ENCODE measurements around the gene RASL12.

The RASL12 gene

GRCh38 chr15:65068403-65068788 is 605 bp upstream of the RASL12 start:
- Histone ChIP-seq H3K4me3 (ENCODE audit: low read length) (no peak overlapping the region), H3K9me3 (replicated peaks; ENCODE audit: low read length) (no peaks in the 10 kb centered on the region), H3K9ac (ENCODE audit: low read depth, low read length) (no peak overlapping the region), H3K4me1 (ENCODE audit: control insufficient read depth, insufficient read depth, low read length) (peaks cover 17% of the 10 kb centered on the region), H3K27me3 (ENCODE audit: control insufficient read depth, insufficient read depth, low read length) (peaks cover 49% of the 10 kb centered on the region), H3K36me3 (ENCODE audit: insufficient read depth, low read length) (no peaks in the 10 kb centered on the region), H3K4me2 (ENCODE audit: low read length) (no peak overlapping the region)

DNA sequence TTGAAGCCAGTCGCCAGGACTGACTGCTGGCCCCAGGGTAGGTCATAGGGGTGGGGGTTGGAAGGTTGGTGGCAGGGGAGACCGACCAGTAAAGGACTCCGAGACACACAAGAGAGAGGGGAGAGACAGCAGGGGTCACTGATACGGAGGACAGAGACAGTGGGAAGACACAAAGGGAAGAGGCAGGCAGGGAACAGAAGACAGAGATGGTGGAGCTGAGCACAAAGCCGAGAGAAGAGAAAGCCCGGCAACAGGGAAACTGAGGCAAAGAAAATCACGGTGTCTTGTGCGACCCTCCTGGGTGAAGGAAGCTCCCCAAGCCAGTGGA is 510 bp downstream of the RASL12 start:
- Histone ChIP-seq H3K4me2 (ENCODE audit: low read length) (peak overlapping the region; percentile 36), H3K4me1 (ENCODE audit: control insufficient read depth, insufficient read depth, low read length) (peaks cover 17% of the 10 kb centered on the region), H3K27me3 (ENCODE audit: control insufficient read depth, insufficient read depth, low read length) (peaks cover 59% of the 10 kb centered on the region), H3K36me3 (ENCODE audit: insufficient read depth, low read length) (no peaks in the 10 kb centered on the region), H3K4me3 (ENCODE audit: low read length) (no peak overlapping the region), H3K9ac (ENCODE audit: low read depth, low read length) (no peak overlapping the region), H3K9me3 (replicated peaks; ENCODE audit: low read length) (no peaks in the 10 kb centered on the region)

- H3K36me3 ChIP-seq (ENCODE audit: insufficient read depth, low read length), result no peaks in the 10 kb centered on the region
- H3K4me2 ChIP-seq (ENCODE audit: low read length), result no peak overlapping the region
- H3K4me1 ChIP-seq (ENCODE audit: control insufficient read depth, insufficient read depth, low read length), result peaks cover 17% of the 10 kb centered on the region
- H3K9me3 ChIP-seq (replicated peaks; ENCODE audit: low read length), result no peaks in the 10 kb centered on the region
- no peak overlapping the region for H3K9ac ChIP-seq (ENCODE audit: low read depth, low read length)
- no peak overlapping the region for H3K4me3 ChIP-seq (ENCODE audit: low read length)
- H3K27me3 ChIP-seq (ENCODE audit: control insufficient read depth, insufficient read depth, low read length), result peaks cover 60% of the 10 kb centered on the region
These were observed 1.0 kb downstream of the RASL12 start for GRCh38 chr15:65066635-65067316.

GRCh38 chr15:65066001-65066634 is 1.7 kb downstream of the RASL12 start:
- Histone ChIP-seq H3K4me3 (ENCODE audit: low read length) (no peak overlapping the region), H3K27me3 (ENCODE audit: control insufficient read depth, insufficient read depth, low read length) (peaks cover 55% of the 10 kb centered on the region), H3K4me2 (ENCODE audit: low read length) (no peak overlapping the region), H3K4me1 (ENCODE audit: control insufficient read depth, insufficient read depth, low read length) (peaks cover 17% of the 10 kb centered on the region), H3K36me3 (ENCODE audit: insufficient read depth, low read length) (no peaks in the 10 kb centered on the region), H3K9me3 (replicated peaks; ENCODE audit: low read length) (no peaks in the 10 kb centered on the region), H3K9ac (ENCODE audit: low read depth, low read length) (no peak overlapping the region)

DNA sequence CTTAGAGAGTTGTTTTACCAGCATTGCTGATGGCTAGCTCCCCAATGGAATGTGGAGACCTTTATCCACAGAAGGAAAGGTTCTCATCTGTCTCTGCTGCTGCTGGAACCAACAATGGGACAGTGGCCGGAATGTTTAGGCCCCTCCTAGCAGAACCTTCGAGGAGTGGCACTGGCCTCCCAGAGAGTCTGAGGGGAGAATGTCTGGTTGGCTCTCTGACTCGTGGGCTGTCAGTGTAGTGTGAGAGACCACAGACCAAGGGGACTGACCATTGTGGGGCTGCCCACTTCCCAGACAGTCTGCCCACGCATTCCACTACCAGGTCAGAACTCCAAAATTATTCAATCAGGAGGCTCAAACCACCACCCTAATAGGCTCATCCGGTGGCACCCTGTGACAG is 5.1 kb downstream of the RASL12 start:
- H3K9me3 ChIP-seq (replicated peaks; ENCODE audit: low read length), result no peaks in the 10 kb centered on the region
- H3K4me3 ChIP-seq (ENCODE audit: low read length), result no peak overlapping the region
- H3K36me3 ChIP-seq (ENCODE audit: insufficient read depth, low read length), result no peaks in the 10 kb centered on the region
- H3K9ac ChIP-seq (ENCODE audit: low read depth, low read length), result no peak overlapping the region
- H3K27me3 ChIP-seq (ENCODE audit: control insufficient read depth, insufficient read depth, low read length), result peaks cover 62% of the 10 kb centered on the region
- H3K4me2 ChIP-seq (ENCODE audit: low read length), result no peak overlapping the region
- peaks cover under 1% of the 10 kb centered on the region for H3K4me1 ChIP-seq (ENCODE audit: control insufficient read depth, insufficient read depth, low read length)

DNA sequence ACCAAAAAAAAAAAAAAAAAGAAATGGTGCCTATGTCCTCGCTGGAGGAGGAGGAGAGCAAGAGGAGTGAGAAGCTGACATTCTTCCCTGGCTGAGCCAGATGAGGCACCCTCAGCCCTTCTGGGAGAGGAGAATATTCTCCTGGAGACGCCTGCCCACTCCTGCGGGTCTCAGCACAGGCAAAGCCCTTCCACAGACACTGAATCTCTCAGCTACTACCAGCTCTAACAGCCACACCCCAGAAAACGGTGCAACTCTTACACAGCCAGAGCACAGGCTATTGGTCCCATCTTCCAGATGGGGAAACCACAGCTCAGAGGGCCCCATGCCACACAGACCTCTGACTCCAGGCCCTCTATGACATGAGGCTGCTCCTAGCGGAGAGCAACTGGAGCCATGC is 5.7 kb downstream of the RASL12 start:
- H3K4me1 ChIP-seq (ENCODE audit: control insufficient read depth, insufficient read depth, low read length), result peaks cover 5% of the 10 kb centered on the region
- no peak overlapping the region for H3K4me3 ChIP-seq (ENCODE audit: low read length)
- no peak overlapping the region for H3K4me2 ChIP-seq (ENCODE audit: low read length)
- peaks cover 55% of the 10 kb centered on the region for H3K27me3 ChIP-seq (ENCODE audit: control insufficient read depth, insufficient read depth, low read length)
- no peaks in the 10 kb centered on the region for H3K9me3 ChIP-seq (replicated peaks; ENCODE audit: low read length)
- H3K36me3 ChIP-seq (ENCODE audit: insufficient read depth, low read length), result no peaks in the 10 kb centered on the region
- H3K9ac ChIP-seq (ENCODE audit: low read depth, low read length), result no peak overlapping the region

DNA sequence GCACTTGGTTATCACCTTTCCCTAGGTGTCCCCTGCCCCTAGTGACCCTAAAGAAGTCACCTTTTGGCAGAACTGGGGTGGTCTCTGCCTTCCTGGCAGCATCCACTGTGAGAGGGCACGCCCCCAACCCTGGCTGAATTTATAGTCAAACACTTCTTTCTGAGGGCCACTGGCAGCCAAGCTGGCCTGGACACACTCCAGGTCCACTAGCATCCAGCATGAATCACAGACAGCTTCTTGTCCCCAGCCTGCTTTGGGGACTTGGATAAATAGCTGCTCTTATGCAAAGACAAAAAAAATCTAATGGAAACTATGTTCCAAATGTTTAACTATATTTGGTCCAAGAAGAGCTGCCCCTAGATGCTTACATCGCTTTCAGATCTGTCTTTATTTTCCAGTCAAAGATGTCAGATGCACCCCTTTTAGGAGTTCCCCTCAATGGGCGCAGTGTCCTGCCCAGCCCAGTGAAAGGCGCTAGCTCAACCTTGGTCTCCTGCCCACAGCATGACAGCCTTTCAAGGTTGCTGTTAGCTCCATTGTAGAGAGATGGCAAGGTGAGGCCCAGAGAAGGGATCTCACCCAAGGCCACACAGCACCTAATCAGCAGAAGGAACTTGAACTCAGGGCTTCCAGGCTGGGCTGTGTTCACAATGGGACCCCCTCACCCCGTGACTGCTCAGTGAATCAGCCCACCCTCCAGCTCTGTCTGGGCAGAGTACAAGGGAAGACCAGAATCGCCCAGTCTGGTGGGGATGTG is 7.0 kb downstream of the RASL12 start:
- Histone ChIP-seq H3K27me3 (ENCODE audit: control insufficient read depth, insufficient read depth, low read length) (peaks cover 46% of the 10 kb centered on the region), H3K4me2 (ENCODE audit: low read length) (no peak overlapping the region), H3K36me3 (ENCODE audit: insufficient read depth, low read length) (no peaks in the 10 kb centered on the region), H3K9me3 (replicated peaks; ENCODE audit: low read length) (no peaks in the 10 kb centered on the region), H3K4me3 (ENCODE audit: low read length) (no peak overlapping the region), H3K4me1 (ENCODE audit: control insufficient read depth, insufficient read depth, low read length) (peaks cover 6% of the 10 kb centered on the region), H3K9ac (ENCODE audit: low read depth, low read length) (no peak overlapping the region)

- Histone ChIP-seq H3K36me3 (ENCODE audit: insufficient read depth, low read length) (no peaks in the 10 kb centered on the region), H3K4me1 (ENCODE audit: control insufficient read depth, insufficient read depth, low read length) (peaks cover 8% of the 10 kb centered on the region), H3K4me2 (ENCODE audit: low read length) (no peak overlapping the region), H3K9ac (ENCODE audit: low read depth, low read length) (no peak overlapping the region), H3K27me3 (ENCODE audit: control insufficient read depth, insufficient read depth, low read length) (peaks cover 42% of the 10 kb centered on the region), H3K4me3 (ENCODE audit: low read length) (no peak overlapping the region), H3K9me3 (replicated peaks; ENCODE audit: low read length) (no peaks in the 10 kb centered on the region)
These were observed 7.7 kb downstream of the RASL12 start for GRCh38 chr15:65059931-65060596.

- no peaks in the 10 kb centered on the region for H3K9me3 ChIP-seq (replicated peaks; ENCODE audit: low read length)
- no peak overlapping the region for H3K9ac ChIP-seq (ENCODE audit: low read depth, low read length)
- peaks cover 8% of the 10 kb centered on the region for H3K4me1 ChIP-seq (ENCODE audit: control insufficient read depth, insufficient read depth, low read length)
- H3K4me2 ChIP-seq (ENCODE audit: low read length), result no peak overlapping the region
- H3K36me3 ChIP-seq (ENCODE audit: insufficient read depth, low read length), result no peaks in the 10 kb centered on the region
- peaks cover 37% of the 10 kb centered on the region for H3K27me3 ChIP-seq (ENCODE audit: control insufficient read depth, insufficient read depth, low read length)
- no peak overlapping the region for H3K4me3 ChIP-seq (ENCODE audit: low read length)
These were observed 8.4 kb downstream of the RASL12 start for GRCh38 chr15:65059369-65059750.

- H3K27me3 ChIP-seq (ENCODE audit: control insufficient read depth, insufficient read depth, low read length), result peaks cover 34% of the 10 kb centered on the region
- no peak overlapping the region for H3K9ac ChIP-seq (ENCODE audit: low read depth, low read length)
- H3K9me3 ChIP-seq (replicated peaks; ENCODE audit: low read length), result no peaks in the 10 kb centered on the region
- peaks cover 8% of the 10 kb centered on the region for H3K4me1 ChIP-seq (ENCODE audit: control insufficient read depth, insufficient read depth, low read length)
- H3K4me2 ChIP-seq (ENCODE audit: low read length), result no peak overlapping the region
- H3K4me3 ChIP-seq (ENCODE audit: low read length), result no peak overlapping the region
- H3K36me3 ChIP-seq (ENCODE audit: insufficient read depth, low read length), result no peaks in the 10 kb centered on the region
These were observed 9.1 kb downstream of the RASL12 start for GRCh38 chr15:65058394-65059368.

DNA sequence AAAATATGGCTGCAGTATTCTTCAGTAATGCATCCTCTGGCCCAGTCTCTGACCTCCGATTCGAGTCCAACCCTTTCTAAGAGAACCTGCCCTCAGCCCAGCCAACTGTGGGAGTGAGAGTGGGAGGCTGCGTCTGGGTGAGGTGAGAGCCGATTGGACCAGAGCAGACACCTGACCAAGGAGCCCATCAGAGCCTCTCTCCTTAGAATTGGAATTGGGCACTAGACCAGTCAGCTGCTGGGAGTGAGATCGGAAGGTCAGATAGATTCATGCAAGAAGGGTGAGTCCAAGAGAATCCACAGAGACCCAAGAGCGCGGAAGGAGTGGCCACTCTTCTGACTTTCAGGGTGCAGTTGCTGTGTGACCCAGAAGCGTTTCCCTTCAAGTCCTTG is 10.2 kb downstream of the RASL12 start:
- H3K36me3 ChIP-seq (ENCODE audit: insufficient read depth, low read length), result no peaks in the 10 kb centered on the region
- peaks cover 24% of the 10 kb centered on the region for H3K27me3 ChIP-seq (ENCODE audit: control insufficient read depth, insufficient read depth, low read length)
- H3K9ac ChIP-seq (ENCODE audit: low read depth, low read length), result no peak overlapping the region
- H3K9me3 ChIP-seq (replicated peaks; ENCODE audit: low read length), result no peaks in the 10 kb centered on the region
- H3K4me2 ChIP-seq (ENCODE audit: low read length), result no peak overlapping the region
- H3K4me3 ChIP-seq (ENCODE audit: low read length), result no peak overlapping the region
- H3K4me1 ChIP-seq (ENCODE audit: control insufficient read depth, insufficient read depth, low read length), result peaks cover 8% of the 10 kb centered on the region

Data from skeletal muscle satellite cell (primary cell).